Stimulated activated CD4-positive, alpha-beta T cell treated with anti-CD3 and anti-CD28 coated beads, Interleukin-1b, Interleukin-23, amount 100 ng/mL, for 48 hours (primary cell): Measurements from ENCODE around the gene P4HTM.
A peak's percentile ranks its signal among the peaks of the same experiment; 100 is the strongest.

Experiments used
- DNase-seq: peaks from one replicate; pipeline ENCODE4 v3.0.0-alpha.2; 2020

Gene P4HTM

GRCh38 chr3:49025793-49026520, 35.9 kb downstream of the P4HTM start:
- DNase-seq = no peak

- no peak for DNase-seq
Measured at GRCh38 chr3:49026536-49026935, 36.5 kb downstream of the P4HTM start.

- no peak for DNase-seq
Measured at GRCh38 chr3:49027634-49028033, 37.6 kb downstream of the P4HTM start.

GRCh38 chr3:49028298-49028672, 38.2 kb downstream of the P4HTM start:
- DNase-seq = no peak

GRCh38 chr3:49028673-49029562, 38.9 kb downstream of the P4HTM start, which contains the start of gene IMPDH2:
IMPDH2 (minus strand) TSS chr3:49029398; CDS start chr3:49029350, 48 bp downstream.
- DNase-seq = peak; percentile 92

GRCh38 chr3:49029563-49029884, 39.5 kb downstream of the P4HTM start:
- no peak for DNase-seq

GRCh38 chr3:49030321-49030720, 40.3 kb downstream of the P4HTM start:
- no peak for DNase-seq

- DNase-seq = no peak
Measured at GRCh38 chr3:49032646-49033304, 42.7 kb downstream of the P4HTM start.

- no peak for DNase-seq
Measured at GRCh38 chr3:49034650-49035049, 44.6 kb downstream of the P4HTM start.

- DNase-seq = no peak
Measured at GRCh38 chr3:49035281-49035680, 45.2 kb downstream of the P4HTM start.

- DNase-seq = no peak
Measured at GRCh38 chr3:49053543-49053942, 63.5 kb downstream of the P4HTM start.

- no peak for DNase-seq
Measured at GRCh38 chr3:49054344-49054862, 64.4 kb downstream of the P4HTM start.
